ENCODE data around the gene ERFL. TPM values are rescaled to one million over a fixed set of nuclear protein-coding genes. Genes with fewer than 3 reads are reported as not detected.

Gene ERFL
- total RNA-seq, 1 experiment from 2014 or later: not detected

GRCh38 chr19:41927497-41928192, 604 bp downstream of the ERFL start:
- Mint-ChIP-seq H3K4me3 (ENCODE audit: unreplicated experiment) (no peak overlapping the region), H3K4me1 (ENCODE audit: insufficient read depth, unreplicated experiment) (peaks cover 12% of the 10 kb centered on the region), H3K36me3 (ENCODE audit: insufficient read depth, unreplicated experiment) (no peaks in the 10 kb centered on the region), H3K27ac (ENCODE audit: low read depth, unreplicated experiment) (no peak overlapping the region), H3K9me3 (ENCODE audit: unreplicated experiment) (no peaks in the 10 kb centered on the region), H3K27me3 (ENCODE audit: insufficient read depth, unreplicated experiment) (peaks cover 19% of the 10 kb centered on the region)
- DNase-seq (ENCODE audit: unreplicated experiment): no peak
- POLR2A ChIA-PET: no interaction called here
- BruUV-seq (replicated peaks): no TSS peak
- CTCF ChIA-PET: interaction anchor here (0.6 kb wide), 1 partner anchor 593 kb away, joined by 3 read pairs; no protein-coding TSS in a partner anchor
- intact Hi-C loops (cut with micrococcal nuclease): no loop called here
- TF ChIP-seq CTCF (IDR thresholded peaks at IDR 0.05; ENCODE audit: unreplicated experiment): no peak

DNA sequence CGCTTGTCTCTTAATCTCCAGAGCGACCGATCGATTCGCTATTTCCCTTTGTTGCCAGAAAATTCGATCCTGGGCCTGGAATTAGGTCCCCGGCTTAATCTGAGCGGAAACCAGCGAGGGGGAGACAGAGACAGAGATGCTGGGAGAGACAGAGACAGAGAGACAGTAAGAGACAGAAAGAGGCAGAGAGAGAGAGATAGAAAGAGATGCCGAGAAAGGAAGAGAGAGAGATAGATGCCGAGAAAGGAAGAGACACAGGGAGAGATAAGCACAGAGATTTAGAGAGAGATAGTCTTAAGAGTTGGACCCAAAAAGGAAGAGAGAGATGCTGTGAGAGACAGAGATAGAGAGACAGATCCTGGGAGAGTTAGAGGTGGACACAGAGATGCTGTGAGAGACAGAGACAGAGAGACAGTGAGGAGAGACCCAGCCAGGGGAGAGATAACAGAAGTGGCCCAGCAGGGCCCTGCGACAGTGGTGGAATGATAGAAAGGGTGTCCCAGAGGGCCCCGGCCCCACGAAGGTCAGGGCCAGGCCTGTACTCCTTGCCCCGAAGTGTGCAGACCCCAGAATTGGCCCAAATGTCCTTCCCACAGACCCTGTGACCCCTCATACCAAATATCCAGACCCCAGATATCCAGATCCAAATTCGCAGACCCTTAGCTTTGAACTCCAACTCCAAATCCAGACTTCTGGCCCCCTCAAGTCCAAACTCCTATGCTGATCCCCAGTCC, 1.3 kb downstream of the ERFL start:
- H3K36me3 Mint-ChIP-seq (ENCODE audit: insufficient read depth, unreplicated experiment): no peaks in the 10 kb centered on the region
- no peaks in the 10 kb centered on the region for H3K9me3 Mint-ChIP-seq (ENCODE audit: unreplicated experiment)
- ChIA-PET POLR2A (no interaction called here), CTCF (no interaction called here)
- H3K27ac Mint-ChIP-seq (ENCODE audit: low read depth, unreplicated experiment): no peak overlapping the region
- intact Hi-C loops (cut with micrococcal nuclease): no loop called here
- no TSS peak for BruUV-seq (replicated peaks)
- no peak for TF ChIP-seq CTCF (IDR thresholded peaks at IDR 0.05; ENCODE audit: unreplicated experiment)
- H3K4me3 Mint-ChIP-seq (ENCODE audit: unreplicated experiment): no peak overlapping the region
- peaks cover 20% of the 10 kb centered on the region for H3K27me3 Mint-ChIP-seq (ENCODE audit: insufficient read depth, unreplicated experiment)
- no peak for DNase-seq (ENCODE audit: unreplicated experiment)
- H3K4me1 Mint-ChIP-seq (ENCODE audit: insufficient read depth, unreplicated experiment): peaks cover 12% of the 10 kb centered on the region

DNA sequence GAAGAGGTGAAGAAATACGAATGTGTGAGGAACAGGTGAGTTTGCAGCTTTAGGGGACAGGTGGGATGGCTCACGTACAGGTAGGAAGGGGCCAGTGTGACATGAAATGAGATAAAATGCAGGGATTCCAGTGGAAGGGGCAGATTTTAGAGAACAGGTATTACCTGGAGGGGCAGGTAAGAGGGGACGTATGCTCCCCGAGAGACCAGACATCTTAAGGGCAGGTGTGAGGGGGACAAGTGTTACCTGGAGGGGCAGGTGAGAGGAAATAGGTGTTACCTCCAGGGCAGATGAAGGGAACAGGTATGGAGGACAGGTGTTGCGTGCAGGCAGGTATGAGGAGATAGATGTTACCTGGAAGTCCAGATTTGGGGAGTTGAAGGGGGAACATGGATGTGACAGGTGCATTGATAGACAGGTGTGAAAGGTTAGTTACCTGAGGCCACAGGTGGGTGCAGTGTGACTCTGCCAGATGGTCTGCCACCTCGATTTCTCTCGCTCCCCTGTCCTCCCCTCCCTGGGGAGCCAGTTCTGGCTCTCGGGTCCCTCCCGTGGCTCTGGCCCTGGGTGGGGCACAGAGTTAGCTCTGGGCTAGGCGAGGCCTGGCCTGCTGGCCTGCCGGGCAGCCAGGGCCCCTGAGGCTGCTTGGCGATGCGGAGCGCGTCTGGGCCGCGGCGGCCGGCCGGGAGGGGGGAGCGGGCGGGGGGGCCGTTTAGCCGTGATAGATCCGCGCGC, 2.1 kb downstream of the ERFL start:
- BruUV-seq (replicated peaks): no TSS peak
- no peak overlapping the region for H3K4me3 Mint-ChIP-seq (ENCODE audit: unreplicated experiment)
- DNase-seq (ENCODE audit: unreplicated experiment): no peak
- no peak for TF ChIP-seq CTCF (IDR thresholded peaks at IDR 0.05; ENCODE audit: unreplicated experiment)
- H3K27me3 Mint-ChIP-seq (ENCODE audit: insufficient read depth, unreplicated experiment): peaks cover 27% of the 10 kb centered on the region
- H3K4me1 Mint-ChIP-seq (ENCODE audit: insufficient read depth, unreplicated experiment): peaks cover 12% of the 10 kb centered on the region
- ChIA-PET POLR2A (no interaction called here), CTCF (no interaction called here)
- no peak overlapping the region for H3K27ac Mint-ChIP-seq (ENCODE audit: low read depth, unreplicated experiment)
- H3K9me3 Mint-ChIP-seq (ENCODE audit: unreplicated experiment): no peaks in the 10 kb centered on the region
- H3K36me3 Mint-ChIP-seq (ENCODE audit: insufficient read depth, unreplicated experiment): no peaks in the 10 kb centered on the region
- intact Hi-C loops (cut with micrococcal nuclease): no loop called here
